Measurements from ENCODE around the gene COL1A1.
A peak's percentile ranks its signal among the peaks of the same experiment; 100 is the strongest.

COL1A1 gene

DNA sequence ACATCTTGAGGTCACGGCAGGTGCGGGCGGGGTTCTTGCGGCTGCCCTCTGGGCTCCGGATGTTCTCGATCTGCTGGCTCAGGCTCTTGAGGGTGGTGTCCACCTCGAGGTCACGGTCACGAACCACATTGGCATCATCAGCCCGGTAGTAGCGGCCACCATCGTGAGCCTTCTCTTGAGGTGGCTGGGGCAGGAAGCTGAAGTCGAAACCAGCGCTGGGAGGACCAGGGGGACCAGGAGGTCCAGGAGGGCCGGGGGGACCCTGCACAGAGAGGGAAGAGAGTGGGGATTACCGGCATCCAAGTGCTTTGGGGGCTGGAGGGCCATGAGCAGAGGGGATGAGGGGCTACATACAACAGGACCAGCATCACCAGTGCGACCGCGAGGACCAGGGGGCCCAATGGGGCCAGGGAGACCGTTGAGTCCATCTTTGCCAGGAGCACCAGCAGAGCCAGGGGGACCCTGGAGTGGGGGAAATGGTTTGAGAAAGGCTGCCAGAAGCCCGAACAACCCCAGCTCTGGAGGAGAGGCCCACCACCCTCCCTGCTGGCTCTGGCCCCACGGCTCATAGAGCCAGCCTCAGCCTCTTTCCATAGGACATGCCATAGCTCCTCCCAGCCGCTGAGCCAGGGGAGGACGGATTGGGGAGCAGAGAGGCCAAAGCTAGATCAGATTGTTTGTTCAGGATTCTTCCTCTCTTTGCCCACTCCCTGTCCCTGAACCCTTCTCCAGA lies 14.6 kb downstream of the COL1A1 start:
- DNase-seq: peak; percentile 84

DNA sequence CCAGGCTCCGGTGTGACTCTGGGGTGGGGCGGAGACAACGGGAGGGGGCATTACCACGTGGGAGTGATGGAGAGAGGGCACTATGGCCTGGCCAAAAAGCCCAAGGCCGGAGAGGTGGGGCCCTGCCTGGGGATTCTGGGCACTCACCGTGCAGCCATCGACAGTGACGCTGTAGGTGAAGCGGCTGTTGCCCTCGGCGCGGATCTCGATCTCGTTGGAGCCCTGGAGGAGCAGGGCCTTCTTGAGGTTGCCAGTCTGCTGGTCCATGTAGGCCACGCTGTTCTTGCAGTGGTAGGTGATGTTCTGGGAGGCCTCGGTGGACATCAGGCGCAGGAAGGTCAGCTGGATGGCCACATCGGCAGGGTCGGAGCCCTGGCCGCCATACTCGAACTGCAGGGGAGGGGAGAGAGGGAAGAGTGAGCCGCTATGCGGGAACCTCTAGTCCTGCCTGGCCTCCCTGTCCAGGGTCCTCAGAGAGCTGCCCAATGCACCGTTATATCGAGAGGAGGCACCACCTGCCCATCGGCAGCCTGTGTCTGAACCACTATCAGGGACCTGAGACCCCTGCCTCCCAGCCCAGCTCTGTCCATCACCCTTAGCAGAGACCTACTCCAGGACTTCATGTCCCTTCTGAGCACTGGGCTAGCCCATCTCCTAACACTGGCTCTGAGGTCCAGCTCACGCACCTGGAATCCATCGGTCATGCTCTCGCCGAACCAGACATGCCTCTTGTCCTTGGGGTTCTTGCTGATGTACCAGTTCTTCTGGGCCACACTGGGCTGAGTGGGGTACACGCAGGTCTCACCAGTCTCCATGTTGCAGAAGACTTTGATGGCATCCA lies 15.6 kb downstream of the COL1A1 start:
- peak; percentile 60 for DNase-seq

DNA sequence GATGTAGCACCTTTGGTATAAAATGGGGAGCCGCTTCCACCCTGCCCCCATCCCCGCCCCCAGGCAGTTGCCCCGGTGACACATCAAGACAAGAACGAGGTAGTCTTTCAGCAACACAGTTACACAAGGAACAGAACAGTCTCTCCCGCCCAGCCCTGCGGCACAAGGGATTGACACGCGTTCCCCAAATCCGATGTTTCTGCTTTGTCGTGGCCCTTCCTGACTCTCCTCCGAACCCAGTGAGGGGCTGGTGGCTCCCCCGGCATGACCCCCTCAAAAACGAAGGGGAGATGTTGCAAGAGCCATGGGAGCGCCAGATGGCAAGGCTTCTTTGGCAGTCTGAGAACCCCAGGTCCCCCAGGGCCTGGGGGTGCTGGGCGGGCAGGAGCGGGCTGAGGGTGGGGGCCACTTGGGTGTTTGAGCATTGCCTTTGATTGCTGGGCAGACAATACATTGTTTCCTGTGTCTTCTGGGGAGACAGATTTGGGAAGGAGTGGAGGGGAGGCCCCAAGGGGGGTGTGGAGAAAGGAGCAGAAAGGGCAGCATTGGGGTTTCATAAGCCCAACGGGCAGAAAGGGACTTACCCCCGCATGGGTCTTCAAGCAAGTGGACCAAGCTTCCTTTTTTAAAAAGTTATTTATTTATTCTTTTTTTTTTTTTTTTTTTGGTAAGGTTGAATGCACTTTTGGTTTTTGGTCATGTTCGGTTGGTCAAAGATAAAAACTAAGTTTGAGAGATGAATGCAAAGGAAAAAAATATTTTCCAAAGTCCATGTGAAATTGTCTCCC lies 16.6 kb downstream of the COL1A1 start:
- peak; percentile 83 for DNase-seq

DNA sequence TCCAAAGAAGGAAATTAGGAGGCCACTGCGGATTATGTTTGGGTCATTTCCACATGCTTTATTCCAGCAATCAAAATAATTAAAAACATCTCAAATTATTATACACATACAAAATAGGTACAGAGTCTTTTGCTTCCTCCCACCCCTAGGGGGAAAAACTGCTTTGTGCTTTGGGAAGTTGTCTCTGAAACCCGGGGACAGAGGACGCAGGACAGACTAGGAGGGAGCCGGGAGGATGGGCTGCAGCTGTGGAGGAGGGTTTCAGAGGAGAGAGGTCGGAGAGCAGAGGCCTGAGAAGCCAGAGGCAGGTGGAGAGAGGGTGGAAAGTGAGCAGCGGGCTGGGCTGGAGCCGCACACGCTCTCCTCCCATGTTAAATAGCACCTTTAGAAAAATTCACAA lies 17.4 kb downstream of the COL1A1 start:
- DNase-seq: peak; percentile 66

DNA sequence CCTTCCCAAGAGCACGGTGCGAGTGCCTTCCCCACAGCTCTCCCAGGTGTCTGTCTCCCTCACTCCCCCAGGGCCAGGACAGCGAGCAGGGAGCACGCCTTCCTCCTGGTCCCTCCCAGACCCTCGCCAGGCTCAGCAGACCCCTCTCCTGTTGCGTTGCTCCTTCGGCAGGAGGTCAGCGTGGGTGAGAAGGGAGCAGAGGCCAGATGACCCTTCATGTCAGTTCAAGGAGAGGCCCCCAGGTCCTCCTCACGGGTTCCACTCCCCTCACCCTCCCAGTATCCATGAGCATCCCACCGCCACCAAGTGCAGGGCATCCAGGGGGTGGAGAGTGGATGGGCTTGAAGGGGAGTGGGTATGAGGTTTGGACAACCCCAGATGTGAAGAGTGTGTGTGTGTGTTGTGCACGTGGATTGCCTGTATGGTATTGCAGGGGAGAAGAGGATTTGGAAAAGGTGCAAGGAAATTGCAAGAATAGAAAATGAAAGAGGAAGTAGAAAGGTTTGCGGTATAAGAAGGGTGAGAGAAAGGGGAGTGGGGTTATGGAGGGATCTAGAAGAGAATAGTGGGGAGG lies 17.9 kb downstream of the COL1A1 start:
- peak; percentile 78 for DNase-seq

DNA sequence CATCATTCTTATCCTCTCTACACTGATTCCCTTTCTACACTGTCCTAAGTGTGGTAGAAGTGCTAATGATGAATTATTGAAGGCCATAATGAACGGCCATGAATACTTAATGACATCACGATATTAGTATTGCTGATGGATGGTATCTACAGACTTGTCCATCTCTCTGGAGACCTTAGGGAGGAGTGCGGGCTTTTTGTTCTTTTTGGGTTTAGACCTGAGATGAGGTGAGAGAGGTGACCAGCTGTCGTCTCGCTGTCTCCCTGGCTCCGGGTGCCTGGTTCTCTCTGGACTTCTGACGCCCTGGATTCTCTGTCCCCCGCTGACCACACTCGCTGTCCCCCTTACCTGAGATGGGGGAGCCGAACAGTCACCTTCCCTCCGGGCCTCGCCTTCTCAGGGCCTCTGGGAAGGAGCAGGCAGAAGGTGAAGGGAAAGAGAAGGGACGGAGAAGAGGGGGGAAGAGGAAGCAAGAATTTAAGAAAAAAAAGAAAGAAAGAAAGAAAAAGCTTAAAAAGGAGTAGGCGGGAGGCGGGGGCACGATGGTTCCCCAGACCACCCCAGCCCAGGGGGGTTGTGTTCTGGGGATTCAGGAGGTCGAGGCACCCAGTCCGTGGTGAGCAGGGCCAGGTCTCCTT lies 18.5 kb downstream of the COL1A1 start:
- peak; percentile 66 for DNase-seq

DNA sequence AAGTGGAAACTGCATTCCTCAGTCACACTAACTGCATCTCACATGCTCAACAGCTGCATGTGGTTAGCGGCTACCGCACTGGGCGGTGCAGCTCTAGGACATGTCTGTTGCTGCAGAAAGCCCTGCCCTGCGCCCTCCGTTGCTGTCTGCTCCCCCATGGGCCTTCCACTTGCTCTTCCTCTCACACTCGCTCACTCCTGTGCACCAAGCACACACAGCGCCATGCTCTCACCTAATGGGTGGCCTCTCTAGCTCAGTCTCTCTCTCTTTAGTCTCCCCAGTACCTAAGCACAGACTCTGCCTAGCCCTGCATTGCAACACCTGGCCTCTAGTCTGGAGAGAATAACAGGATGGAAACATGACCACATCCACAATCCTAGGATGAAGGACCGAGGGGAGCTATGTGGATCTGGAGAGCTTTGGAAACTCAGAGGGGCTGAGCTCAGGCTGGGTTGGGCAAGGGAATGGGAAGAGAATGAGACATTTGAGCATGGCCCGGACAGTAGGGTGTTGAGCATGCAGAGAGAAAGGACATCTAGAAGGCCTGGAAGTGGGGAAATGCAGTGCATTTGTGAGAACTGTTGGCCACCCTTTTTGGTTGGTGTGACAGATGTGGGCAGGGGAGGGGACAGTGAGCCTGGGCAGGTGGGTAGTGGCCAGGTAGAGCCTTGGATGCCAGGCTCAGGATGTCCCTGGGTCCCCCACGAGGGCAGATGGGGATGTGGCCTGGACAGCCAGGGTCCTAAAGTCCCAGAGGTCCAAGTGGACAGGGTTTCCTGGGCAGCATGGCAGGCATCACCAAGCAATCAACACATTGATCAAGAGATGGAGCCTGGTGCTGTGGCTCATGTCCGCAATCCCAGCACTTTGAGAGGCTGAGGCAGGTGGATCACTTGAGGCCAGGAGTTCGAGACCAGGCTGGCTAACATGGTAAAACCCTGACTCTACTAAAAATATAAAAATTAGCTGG lies 19.6 kb downstream of the COL1A1 start:
- DNase-seq: peak; percentile 84

DNA sequence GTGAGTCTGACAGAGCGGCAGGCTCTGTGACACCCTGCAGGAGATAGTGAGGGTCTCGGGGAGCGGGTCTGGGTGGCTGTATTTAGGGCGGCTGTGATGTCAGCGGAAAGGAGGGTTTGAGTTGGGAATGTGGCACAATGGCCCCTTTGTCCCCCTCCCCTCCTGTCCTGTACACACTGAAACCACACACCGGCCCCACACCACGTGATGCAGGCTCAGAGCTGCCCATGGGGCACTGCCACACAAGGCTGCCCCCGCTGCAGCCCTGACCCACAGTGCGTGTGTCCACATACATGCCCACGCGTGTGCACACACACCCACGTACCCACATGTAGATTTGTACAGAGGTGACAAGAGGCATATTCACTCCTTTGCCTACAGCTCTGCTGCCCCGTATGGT lies 20.3 kb downstream of the COL1A1 start:
- no peak for DNase-seq

DNA sequence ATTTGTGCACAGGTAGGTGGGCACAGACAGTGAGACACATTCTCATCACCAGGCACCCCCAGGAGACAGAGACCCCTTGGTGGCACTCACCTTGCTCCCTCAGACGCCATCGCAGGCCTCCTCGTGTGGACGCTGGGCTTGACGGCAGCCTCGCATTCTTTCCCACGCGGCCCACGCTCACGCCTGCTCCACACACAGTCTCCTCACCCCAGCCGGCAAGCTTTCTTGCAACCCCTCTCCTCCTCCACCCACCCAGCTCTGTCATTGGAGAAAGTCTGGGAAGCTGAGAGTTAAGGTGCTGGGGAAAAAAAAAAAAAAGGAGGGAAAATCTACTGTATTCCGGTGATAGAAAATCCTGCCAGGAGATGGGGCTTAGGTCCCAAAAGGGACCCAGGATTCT lies 20.8 kb downstream of the COL1A1 start:
- no peak for DNase-seq

DNA sequence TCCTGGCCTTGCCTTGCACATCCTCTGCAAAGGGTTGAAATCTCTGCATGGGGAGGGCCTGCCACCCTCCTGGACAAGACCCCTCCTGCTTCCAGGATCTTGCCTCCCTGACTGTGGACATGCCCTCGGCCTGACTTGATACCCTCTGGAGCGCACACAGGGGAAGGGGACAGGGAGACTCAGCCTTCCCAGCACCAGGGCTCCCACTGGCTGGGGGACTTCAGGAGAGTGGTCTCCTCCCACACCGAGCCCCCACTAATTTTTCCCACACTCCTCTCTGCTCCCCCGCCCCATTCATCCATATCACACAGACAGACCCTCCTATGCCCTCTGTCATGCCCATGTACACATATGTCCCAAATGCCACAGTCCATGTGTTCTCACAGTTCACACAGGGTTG lies 21.3 kb downstream of the COL1A1 start:
- DNase-seq: no peak

DNA sequence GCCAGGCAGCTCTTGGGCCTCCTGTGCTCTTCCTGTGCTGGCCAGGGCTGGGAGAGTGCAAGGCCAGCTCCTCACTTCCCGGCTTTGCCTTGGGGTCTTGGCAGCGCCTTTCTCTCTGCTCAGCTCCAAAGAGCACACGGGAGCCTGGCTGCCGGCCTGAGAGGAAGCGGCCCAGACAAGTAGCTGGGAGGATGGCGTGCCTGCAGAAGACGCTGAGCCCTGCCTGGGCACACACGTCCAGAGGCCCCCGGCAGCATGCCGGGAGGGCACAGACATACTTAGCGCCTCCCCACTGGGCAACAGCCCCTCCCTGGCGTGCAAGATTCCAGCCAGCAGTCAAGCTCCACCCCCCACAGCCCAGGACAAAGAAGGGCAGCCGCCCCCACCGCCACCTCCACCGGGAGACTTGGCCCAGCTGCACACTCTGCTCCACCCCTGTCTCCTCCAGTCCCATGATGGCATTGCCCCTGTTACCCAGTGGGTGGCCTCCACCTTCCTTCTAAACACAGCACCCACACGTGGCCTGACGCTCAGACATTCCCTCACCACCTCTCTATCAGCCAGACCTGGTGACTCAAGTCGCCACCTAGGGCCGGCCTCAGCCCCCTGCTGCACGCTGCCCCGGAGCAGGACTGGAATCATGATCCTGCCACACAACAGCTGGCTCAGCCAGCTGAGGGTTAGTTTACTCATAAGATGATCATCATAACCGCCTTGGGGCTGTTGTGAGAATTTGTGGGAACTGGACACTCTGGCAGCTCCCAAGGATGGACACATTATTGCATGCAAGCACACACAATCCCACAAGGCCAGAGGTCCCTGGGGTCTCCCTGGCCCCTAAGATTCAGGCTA lies 23.2 kb downstream of the COL1A1 start:
- peak; percentile 93 for DNase-seq

DNA sequence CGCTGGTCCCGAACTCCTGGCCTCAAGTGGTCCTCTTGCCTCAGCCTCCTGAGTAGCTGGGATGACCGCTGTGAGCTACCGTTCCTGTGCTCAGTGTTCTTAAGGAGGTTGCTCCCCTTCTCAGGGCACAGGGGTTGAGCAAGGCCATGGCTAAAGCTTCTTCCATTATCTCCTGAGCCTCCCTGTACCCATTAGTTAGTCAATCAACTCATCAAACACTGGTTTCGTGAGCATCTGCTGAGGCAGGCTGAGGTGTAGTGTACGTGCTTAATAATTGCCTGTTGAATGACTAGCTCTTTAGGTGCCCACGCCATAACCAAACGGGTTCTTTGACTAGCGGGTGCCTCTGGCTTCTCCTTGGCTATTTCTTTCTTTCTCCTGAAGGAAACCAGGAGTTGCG lies 24.0 kb downstream of the COL1A1 start:
- DNase-seq: no peak

DNA sequence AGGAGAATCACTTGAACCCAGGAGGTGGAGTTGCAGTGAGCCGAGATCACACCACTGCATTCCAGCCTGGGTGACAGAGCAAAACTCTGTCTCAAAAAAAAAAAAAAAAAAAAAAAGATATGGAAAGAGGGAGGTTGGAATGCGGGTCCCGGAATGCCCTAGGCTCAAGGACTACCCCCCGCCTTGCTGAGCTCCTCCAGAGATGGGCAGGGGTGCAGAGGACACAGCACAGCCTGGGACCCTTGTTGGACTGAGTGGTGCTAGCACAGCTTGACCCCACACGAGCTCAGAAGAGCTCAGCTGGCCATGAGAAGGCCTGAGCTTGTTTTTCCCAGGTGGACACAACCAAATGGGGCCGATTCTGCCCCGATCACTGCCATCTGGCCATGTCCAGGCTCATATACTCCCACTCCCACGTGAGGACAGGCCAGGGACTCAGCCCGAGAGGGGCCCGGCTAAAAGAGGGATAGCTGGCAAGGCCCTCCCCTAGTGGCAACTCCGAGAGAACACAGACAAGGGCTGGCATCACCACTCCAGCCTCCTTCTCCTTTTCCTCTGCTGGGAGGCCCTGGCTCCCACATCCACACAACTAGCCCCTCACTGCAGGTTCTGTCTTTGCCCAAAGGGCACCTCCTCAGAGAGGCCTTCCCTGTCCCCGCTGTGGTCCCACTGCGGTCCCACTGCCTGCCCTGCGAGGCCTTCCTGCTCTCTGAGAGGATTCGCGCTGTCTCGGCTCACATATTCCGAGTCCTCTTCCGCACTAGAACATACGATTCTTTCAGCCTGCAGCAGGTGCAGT lies 24.7 kb downstream of the COL1A1 start:
- DNase-seq: peak; percentile 47

DNA sequence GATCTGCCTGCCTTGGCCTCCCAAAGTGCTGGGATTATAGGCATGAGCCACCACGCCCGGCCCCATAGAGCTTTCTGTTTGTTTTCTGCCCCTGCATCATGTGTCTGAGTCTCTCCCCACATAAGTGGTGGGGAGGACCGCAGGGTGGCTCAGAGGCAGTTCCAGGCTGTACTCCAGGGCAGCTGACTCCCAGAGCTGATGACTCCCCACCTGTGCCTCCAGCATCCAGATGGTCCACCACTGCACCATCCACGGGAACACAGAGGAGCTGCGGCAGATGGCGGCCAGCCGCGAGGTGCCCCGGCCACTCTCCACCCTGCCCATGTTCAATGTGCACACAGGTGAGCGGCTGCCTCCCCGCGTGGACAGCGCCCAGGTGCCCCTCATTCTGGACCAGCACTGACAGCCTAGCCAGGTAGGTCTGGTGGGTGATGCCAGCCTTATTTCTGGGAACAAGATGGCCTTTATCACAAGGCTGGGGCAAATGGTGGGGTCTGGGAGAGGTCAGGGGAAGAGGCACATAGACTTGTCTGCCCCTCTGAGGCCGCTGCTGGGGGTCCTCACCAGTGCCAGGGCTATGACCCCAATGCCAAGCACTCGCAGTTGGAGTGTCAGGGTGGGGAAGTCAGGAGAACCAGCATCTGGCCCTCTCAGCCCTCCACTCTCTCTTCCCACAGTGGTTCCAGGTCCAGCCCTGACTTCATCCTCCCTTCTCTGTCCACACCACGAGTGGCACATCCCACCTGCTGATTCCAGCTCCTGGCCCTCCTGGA lies 26.2 kb downstream of the COL1A1 start:
- no peak for DNase-seq

DNA sequence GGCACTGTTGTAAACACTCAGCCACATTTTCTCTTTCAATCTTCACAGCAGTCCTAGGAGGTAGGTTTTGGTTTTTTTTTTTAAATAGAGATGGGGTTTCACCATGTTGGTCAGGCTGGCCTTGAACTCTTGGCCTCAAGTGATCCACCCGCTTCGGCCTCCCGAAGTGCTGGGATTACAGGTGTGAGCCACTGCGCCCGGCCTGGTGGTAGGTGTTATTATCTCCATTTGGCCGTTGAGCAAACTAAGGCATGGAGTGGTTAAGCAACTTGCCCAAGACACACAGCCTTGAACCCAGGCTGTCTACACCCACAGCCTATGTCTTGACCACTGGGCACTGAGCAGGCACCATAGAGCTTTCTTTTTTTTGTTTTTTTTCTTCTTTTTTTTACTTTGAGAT lies 27.0 kb downstream of the COL1A1 start:
- DNase-seq: no peak

DNA sequence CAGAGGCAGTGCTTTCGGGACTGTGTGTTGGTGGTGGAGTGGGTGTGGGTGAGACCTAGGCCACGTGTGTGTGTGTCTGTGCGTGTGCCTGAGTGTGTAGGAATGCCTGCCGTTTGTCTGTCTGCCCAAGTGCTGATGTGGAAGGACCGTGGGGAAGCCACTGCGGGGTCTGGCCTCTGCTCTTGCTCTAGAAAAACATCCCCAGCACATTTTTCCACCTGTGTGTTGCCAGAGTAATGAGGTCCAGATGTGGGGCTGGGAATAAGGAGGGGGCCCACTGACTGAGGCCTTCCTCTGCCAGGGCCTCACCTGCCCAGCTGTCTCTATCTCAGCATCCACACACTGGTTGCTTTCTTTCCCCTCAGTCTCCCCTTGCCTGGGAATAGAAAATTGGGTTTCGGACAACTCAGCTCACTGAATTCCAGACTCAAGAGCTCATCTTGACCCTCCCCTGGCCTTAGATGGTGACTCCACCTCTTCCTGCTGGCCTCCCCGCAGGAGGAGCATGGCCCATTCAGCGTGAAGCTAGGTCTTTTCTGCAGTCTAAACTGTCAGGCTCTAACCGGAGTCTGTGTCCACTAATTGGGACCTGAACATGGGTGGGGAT lies 28.0 kb downstream of the COL1A1 start:
- peak; percentile 89 for DNase-seq

DNA sequence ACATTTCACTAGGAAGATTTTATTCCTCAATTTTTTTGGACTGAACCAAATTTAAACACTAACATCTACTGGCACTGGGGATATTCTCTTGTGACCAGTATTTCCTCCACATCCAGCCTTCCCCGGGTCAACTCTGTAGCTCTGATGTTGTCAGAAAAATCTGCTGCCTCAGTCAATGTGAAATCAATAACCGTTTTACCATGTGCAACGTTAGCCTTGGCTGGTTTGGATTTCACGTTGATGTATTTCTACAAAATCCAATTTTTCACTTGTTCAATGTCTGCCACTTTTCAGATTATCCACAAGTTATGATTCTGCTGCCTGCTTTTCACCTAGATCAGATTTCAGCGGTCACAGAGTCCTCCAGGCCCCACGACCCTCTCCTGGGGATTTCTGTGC lies 28.5 kb downstream of the COL1A1 start:
- no peak for DNase-seq

DNA sequence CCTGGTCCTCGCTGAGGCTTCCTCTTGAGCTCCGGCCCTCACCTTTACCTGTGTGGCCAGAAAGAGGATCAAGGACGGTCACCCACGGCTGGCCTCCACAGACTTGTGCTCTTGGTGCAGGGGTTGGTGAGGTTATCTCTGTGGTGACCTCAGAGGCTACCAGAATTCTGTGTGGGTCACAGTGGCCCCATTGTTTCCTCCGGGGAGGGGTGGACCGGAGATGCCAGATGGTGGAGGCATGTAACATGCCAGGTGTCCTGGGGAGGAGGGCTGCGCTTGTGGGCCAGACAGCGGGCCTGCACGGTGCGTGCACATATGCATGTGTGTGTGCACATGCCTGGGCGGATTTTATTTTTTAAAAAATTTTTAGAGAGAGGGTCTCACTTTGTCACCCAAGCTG lies 29.3 kb downstream of the COL1A1 start:
- DNase-seq: no peak

Measured in fibroblast of skin of right biceps (primary cell).